Fibroblast of mammary gland (primary cell): ENCODE results near the gene CLEC16A.

ENCODE experiments used
- DNase-seq: peaks from one replicate; pipeline ENCODE4 v3.0.0-alpha.2; 2010; ENCODE audit warnings: low read depth
- H3K4me3 ChIP-seq: 2 replicates; pipeline ENCODE4 v1.5.1; 2011; ENCODE audit warnings: low read depth, mild to moderate bottlenecking, low read length, moderate library complexity; ENCODE audit not compliant: control insufficient read depth
- CTCF ChIP-seq: conservative IDR thresholded peaks from 2 replicates; pipeline ENCODE4 v1.5.1; 2011; ENCODE audit warnings: low read depth, low read length, inconsistent platforms; ENCODE audit not compliant: control insufficient read depth, insufficient read depth

The CLEC16A gene

GRCh38 chr16:11015076-11015475 is 70.7 kb downstream of the CLEC16A start:
- no peak for DNase-seq
- no peak for TF ChIP-seq CTCF
- no peak overlapping the region for H3K4me3 ChIP-seq

- no peak for TF ChIP-seq CTCF
- H3K4me3 ChIP-seq, result no peak overlapping the region
- no peak for DNase-seq
Measured at GRCh38 chr16:11015607-11016006, 71.2 kb downstream of the CLEC16A start.

- no peak overlapping the region for H3K4me3 ChIP-seq
- TF ChIP-seq CTCF, result no peak
- DNase-seq, result no peak
Measured at GRCh38 chr16:11016524-11016988, 72.2 kb downstream of the CLEC16A start.

- peak; percentile 80 for DNase-seq
- H3K4me3 ChIP-seq, result no peak overlapping the region
- no peak for TF ChIP-seq CTCF
Measured at GRCh38 chr16:11016993-11017392, 72.6 kb downstream of the CLEC16A start.

GRCh38 chr16:11017499-11017898 is 73.1 kb downstream of the CLEC16A start:
- DNase-seq, result no peak
- TF ChIP-seq CTCF, result no peak

GRCh38 chr16:11020388-11020787 is 76.0 kb downstream of the CLEC16A start:
- no peak for DNase-seq
- no peak for TF ChIP-seq CTCF
- no peak overlapping the region for H3K4me3 ChIP-seq

More at GRCh38 chr16:11017499-11017898, 73.1 kb downstream of the CLEC16A start:
- no peak overlapping the region for H3K4me3 ChIP-seq
